Measurements from ENCODE around the gene MYO3B.

MYO3B gene

DNA sequence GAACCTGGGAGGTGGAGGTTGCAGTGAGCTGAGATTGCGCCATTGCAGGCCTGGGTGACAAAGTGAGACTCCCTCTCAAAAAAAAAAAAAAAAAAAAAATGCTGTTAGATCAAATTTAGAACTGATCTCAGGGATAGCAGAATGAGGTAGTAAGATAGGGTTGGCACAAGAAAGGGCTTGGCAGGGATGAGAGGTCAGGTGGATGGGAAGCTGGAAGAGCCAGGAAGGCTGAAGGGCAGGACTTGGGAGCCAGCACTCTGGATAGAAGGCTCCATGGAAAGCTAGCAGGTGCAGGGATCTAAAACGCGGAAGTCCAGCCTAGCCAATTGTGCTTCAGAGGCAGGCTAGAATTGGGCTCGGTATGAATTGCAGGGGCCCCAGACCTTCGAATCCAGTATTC, 286.3 kb downstream of the MYO3B start:
- no peak for TF ChIP-seq GATA2 (IDR thresholded peaks at IDR 0.05; ENCODE audit: low read depth, low read length)
- no peak for TF ChIP-seq GATA3 (IDR thresholded peaks at IDR 0.05; ENCODE audit: low read depth, low read length)

DNA sequence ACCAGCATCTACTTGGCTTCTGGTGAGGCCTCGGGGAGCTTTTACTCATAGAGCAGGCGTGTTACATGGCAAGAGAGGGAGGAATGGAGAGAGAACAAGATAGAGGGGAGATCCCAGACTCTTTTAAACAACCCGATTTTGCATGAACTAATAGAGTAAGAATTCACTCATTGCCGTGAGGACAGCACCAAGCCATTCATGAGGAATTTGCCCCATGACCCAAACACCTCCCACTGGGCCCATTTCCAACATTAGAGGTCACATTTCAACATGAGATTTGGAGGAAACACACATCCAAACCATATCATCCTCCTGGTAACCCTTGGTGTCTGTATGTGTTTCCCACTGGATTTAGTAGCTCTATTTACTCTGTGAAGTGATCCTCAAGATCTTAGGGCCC, 287.3 kb downstream of the MYO3B start:
- TF ChIP-seq GATA3 (IDR thresholded peaks at IDR 0.05; ENCODE audit: low read depth, low read length) (no peak), GATA2 (IDR thresholded peaks at IDR 0.05; ENCODE audit: low read depth, low read length) (no peak)

DNA sequence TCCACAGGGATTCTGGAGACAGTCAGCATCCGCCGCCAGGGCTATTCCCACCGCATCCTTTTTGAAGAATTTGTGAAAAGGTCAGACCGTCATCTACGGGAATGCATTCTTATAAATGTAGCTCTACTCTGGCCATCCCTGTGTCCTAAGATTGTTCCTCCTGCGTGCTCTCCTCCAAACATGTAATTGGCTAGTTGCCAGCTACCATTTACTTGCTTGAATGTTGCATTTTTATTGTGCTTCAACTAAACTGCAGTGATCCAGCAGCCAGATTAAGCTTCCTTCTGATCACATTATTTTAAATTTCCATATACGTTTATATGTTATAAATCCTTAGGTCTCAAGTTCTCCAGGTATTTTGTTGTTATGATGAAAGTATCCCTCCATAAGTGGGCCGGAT, 288.7 kb downstream of the MYO3B start:
- no peak for TF ChIP-seq GATA2 (IDR thresholded peaks at IDR 0.05; ENCODE audit: low read depth, low read length)
- TF ChIP-seq GATA3 (IDR thresholded peaks at IDR 0.05; ENCODE audit: low read depth, low read length) = no peak

DNA sequence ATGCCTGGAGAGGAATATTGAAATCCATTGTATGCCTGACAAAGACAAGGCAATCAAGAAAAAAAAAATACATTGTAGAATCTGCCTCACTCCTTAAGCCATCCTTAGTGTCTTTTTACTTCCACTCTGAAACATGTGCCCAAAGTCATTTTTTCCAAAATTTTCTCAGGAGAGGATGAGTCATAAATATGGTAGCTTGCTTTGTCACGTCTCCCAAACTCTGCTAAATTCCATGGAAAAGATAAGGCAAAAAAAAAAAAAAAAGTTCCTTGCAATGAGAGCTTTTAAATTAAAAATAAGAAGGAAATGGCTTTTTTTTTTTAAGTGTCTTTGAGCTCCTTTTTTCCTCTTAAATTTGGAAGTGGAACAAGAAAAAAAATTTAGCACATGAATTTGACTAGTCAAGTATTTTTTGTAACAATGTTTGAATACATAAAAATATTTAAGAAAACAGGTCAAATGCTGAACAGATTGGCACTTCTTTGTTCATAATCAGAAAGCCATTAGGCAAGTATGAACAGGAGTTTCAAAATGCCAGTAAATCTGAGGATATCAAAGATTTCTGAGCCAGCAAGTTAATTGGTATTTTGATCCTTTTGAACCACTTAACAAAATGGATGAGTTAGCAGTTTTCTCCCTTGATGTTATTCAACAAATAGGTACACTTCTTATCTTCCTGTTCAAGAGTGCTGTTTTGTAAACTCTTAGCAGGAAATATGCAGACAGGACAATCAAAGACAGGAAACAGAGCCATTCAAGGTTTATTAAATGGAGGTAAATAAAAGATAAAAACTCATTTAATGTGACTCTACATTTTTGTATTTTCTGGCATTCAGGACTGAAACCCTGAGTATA, 289.8 kb downstream of the MYO3B start:
- no peak for TF ChIP-seq GATA3 (IDR thresholded peaks at IDR 0.05; ENCODE audit: low read depth, low read length)
- TF ChIP-seq GATA2 (IDR thresholded peaks at IDR 0.05; ENCODE audit: low read depth, low read length) = no peak

DNA sequence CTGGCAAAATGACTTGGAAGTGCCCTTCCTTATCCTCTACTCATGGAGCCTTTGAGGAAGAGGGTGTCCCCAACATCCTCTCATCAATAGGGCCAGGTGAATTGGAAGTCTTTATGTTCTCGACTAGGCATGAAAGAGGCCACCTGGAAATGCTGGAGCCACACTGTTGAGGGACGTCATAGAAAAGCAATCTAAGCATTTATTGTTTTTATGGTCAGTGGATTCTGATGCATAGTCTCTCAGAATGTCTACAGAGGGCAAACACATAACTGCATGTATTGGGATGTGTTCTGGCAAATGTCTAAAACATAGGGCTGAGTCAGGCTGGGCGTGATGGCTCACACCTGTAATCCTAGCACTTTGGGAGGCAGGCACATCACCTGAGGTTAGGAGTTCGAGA, 290.6 kb downstream of the MYO3B start:
- TF ChIP-seq GATA2 (IDR thresholded peaks at IDR 0.05; ENCODE audit: low read depth, low read length) = no peak
- TF ChIP-seq GATA3 (IDR thresholded peaks at IDR 0.05; ENCODE audit: low read depth, low read length) = no peak

DNA sequence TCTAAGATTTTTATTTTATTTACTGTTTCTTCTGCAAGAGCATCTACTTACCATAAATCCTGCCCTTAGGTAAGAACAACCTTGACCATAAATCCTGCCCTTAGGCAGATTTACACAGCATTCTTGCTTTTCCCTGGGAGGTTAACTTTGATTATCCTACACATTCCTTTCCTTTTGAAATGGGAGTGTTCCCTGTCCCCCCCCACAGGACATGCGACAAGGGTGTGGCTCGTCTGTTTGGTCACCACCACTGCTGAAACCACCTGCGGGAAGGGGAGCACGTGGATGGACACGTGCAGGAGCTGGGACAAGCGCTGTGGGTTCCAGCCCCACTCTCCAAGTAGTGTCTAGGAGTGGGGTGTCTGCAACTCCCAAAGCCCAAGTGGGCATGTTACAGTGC, 297.9 kb downstream of the MYO3B start:
- TF ChIP-seq GATA2 (IDR thresholded peaks at IDR 0.05; ENCODE audit: low read depth, low read length) (no peak), GATA3 (IDR thresholded peaks at IDR 0.05; ENCODE audit: low read depth, low read length) (no peak)

DNA sequence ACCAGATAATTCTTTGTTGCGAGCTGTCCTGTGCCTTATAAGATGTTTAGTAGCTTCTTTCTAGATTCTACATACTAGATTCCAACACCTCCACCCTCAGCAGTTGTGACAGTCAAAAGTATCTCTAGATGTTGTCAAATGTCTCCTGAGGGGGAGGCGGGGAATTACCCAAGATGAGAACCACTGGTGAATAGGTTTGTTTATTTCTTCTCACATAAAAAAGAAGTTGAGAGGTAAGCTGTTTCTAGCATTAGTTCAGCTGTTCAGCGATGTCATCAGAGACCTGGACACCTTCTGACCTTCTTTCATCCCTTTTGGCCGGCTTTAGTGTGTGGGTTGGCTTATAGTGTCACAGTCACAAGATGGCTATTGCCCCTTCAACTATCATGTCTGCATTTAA, 299.7 kb downstream of the MYO3B start:
- TF ChIP-seq GATA3 (IDR thresholded peaks at IDR 0.05; ENCODE audit: low read depth, low read length) = no peak
- TF ChIP-seq GATA2 (IDR thresholded peaks at IDR 0.05; ENCODE audit: low read depth, low read length) = no peak

DNA sequence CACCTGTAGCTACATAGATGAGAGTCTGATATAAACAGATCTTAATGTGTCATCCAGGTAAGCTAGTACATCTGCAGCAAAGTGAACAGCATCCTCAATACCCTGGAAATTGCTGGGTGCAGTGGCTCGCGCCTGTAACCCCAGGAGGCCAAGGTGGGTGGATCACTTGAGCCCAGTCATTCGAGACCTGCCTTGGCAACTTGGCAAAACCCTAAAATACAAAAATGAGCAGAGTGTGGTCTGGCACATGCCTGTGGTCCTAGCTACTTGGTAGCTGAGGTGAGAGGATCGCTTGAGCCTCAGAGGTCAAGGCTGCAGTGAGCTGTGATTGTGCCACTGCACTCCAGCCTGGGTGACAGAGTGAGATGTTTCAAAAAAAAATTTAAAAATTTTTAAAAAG, 303.3 kb downstream of the MYO3B start:
- TF ChIP-seq GATA2 (IDR thresholded peaks at IDR 0.05; ENCODE audit: low read depth, low read length) (no peak), GATA3 (IDR thresholded peaks at IDR 0.05; ENCODE audit: low read depth, low read length) (no peak)

DNA sequence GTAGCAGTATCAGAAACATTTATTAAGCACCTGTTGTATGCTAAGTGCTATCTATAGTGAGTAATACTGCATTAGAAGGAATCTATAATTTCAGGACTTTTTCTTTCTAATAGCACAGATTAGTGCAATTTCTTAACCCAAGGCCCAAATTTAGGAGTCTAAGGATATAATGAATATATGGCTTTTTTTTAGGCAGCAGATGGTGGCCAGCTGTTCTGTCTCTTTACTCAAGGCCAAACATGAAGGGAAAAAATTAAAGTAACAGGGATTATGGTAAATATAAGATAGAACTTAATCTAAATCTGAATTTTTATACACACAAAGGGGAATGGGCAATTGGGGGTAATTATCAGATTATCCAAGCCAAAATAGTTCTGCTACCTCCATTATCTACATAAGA, 306.6 kb downstream of the MYO3B start:
- TF ChIP-seq GATA3 (IDR thresholded peaks at IDR 0.05; ENCODE audit: low read depth, low read length) (no peak), GATA2 (IDR thresholded peaks at IDR 0.05; ENCODE audit: low read depth, low read length) (no peak)

DNA sequence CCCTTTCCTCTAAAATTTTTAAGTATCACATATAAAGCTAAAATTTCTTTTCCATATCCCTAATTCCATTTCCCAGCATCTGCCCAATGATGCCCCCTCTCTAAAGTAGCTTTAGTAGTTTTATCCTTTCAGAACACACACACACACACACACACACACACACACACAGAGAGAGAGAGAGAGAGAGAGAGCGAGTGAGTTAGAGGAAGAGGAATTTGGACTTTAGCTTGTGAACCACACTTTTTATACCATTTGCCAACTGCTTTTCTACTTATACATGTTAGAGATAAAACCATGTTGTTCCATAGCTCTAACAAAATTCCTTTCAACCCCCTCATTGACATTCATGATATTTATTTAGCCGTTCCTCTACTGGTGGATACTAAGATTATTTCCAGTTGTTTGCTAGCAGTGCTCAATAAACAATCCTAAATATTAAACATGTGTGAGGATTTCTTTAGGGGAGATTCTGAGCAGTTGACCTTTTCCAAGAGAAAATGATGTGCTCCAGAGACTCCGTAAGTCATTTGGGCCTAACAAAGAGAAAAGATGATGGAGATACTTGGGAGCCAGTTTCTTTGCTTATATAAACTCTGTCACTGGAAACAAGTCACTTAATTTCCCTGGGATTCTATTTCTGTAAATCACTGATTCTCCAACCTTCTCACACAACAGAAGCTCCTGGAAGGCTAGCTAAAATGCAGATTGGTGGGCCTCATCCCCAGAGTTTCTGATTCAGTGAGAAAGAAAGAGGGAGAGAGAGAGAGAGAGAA, 307.5 kb downstream of the MYO3B start:
- no peak for TF ChIP-seq GATA3 (IDR thresholded peaks at IDR 0.05; ENCODE audit: low read depth, low read length)
- no peak for TF ChIP-seq GATA2 (IDR thresholded peaks at IDR 0.05; ENCODE audit: low read depth, low read length)

DNA sequence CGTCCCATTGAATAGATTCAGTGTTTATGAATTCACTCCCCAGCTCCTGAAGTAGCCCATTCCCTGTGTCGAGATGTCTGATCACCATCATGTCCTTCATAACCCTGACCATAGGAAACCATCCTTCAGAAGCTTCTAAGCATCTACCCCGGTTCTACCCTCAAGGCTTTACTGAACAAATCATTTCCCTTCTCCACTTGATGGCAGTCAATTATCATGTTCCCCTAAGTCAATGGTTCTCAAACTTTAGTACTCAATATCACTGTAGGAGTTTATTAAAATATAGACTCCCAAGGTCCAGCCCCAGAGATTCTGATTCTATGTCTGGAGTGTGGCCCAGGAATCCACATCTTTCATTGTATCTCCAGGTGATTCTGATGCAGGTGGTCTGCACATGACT, 308.8 kb downstream of the MYO3B start:
- TF ChIP-seq GATA3 (IDR thresholded peaks at IDR 0.05; ENCODE audit: low read depth, low read length) (no peak), GATA2 (IDR thresholded peaks at IDR 0.05; ENCODE audit: low read depth, low read length) (no peak)

DNA sequence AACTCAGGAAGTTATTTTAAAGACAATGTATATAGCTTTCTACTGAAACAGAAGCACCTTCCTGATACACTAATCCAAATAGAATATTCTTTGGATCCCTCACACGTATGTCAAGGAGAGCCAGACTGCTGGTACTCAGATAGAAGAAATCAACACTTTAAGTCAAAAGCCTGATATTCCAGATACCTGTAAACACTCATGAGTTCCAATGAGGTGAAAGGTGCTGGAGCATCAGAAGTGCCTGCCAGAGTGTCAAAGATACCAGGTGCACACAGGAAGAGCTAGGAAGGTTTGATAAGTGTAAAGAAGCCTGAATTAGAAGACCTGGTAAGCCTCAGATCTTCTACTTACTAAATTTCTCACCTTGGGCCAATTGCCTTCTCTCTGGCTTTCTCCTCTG, 310.9 kb downstream of the MYO3B start:
- TF ChIP-seq GATA2 (IDR thresholded peaks at IDR 0.05; ENCODE audit: low read depth, low read length) = no peak
- TF ChIP-seq GATA3 (IDR thresholded peaks at IDR 0.05; ENCODE audit: low read depth, low read length) = no peak

DNA sequence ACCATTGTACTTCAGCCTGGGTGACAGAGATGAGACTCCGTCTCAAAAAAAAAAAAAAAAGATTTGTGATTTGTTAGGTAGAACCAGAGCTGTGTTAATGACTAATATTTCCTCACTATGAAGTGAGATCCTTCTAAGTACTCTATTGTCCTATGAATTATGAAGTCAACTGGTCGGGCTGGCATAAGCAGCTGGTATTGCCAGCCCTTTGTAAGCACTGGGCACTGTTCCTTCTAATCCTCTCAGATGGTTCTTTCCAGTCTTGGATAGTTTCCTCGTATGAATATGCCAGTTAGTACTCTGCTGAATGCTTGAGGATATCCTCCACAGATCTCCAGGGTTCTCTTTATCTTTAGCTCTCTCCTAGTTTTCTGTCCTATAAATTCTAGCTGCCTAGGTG, 314.1 kb downstream of the MYO3B start:
- TF ChIP-seq GATA3 (IDR thresholded peaks at IDR 0.05; ENCODE audit: low read depth, low read length) (no peak), GATA2 (IDR thresholded peaks at IDR 0.05; ENCODE audit: low read depth, low read length) (no peak)

DNA sequence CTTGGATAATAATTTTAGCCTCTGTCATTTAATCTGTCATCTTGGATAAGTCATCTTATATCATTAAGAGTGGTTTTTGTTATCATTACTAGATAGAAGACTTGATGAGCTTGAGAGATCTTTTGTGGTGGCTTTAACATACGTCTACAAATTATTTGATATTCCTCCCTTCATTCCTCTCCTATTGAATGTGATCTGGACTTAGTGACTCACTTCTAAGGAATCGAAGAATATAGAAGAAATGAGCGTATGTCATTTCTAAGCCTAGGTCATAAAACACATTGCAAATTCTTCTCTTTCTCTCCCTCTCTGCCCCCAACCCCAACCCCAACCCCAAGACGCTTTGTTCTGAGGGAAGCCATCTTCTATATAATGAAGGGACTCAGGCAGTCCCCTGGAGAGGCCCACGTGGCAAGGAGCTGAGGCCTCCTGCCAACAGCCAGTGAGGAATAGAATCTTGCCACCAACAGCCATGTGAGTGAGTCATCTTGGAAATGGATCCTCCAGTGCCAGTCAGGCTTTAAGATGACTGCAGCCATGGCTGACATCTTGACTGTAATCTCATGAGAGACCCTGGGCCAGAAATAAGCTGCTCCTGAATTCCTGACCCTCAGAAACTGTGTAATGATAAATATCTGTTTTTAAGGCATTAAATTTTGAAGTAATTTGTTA, 315.6 kb downstream of the MYO3B start:
- no peak for TF ChIP-seq GATA3 (IDR thresholded peaks at IDR 0.05; ENCODE audit: low read depth, low read length)
- TF ChIP-seq GATA2 (IDR thresholded peaks at IDR 0.05; ENCODE audit: low read depth, low read length) = no peak
